ENCODE results near the gene NAGLU.

- TF ChIP-seq POLR2A (IDR thresholded peaks at IDR 0.05; ENCODE audit: low read depth) = no peak
- no peak for TF ChIP-seq CTCF (IDR thresholded peaks at IDR 0.05)
- no peak for TF ChIP-seq EP300 (IDR thresholded peaks at IDR 0.05)
- TF ChIP-seq POLR2AphosphoS5 (IDR thresholded peaks at IDR 0.05) = no peak
Measured at GRCh38 chr17:42502926-42503325, 33.1 kb upstream of the NAGLU start.
